Smooth muscle cell (in vitro differentiated cells): Measurements from ENCODE around the gene CCDC18. TPM values are rescaled to one million over a fixed set of nuclear protein-coding genes. Genes with fewer than 3 reads are reported as not detected.

Experiments
- DNase-seq: peaks from one replicate; lab custom pipeline; 2025; ENCODE audit not compliant: unreplicated experiment; lab: John Stamatoyannopoulos, UW
- H2AFZ ChIP-seq: fragments of 200-600 bp; sonication (generic); 2 replicates; pipeline ENCODE4 v1.6.0; 2016; ENCODE audit warnings: antibody characterized with exemption, low read depth, mild to moderate bottlenecking
- H3F3A ChIP-seq: fragments of 200-600 bp; sonication (generic); 2 replicates; pipeline ENCODE4 v1.6.0; 2017; ENCODE audit warnings: antibody characterized with exemption, low read depth
- H3K27ac ChIP-seq: fragments of 200-600 bp; sonication (generic); 2 replicates; pipeline ENCODE4 v1.5.1; 2016; ENCODE audit warnings: low read depth, mild to moderate bottlenecking
- H3K27me3 ChIP-seq: fragments of 200-600 bp; sonication (generic); 2 replicates; pipeline ENCODE4 v1.6.1; 2016; ENCODE audit warnings: low read depth, mild to moderate bottlenecking
- H3K36me3 ChIP-seq: fragments of 200-600 bp; sonication (generic); 2 replicates; pipeline ENCODE4 v1.5.1; 2016; ENCODE audit warnings: low read depth
- H3K4me1 ChIP-seq: fragments of 200-600 bp; sonication (generic); 2 replicates; pipeline ENCODE4 v1.5.1; 2016; ENCODE audit warnings: low read depth
- H3K4me2 ChIP-seq: fragments of 200-600 bp; sonication (generic); 2 replicates; pipeline ENCODE4 v1.6.0; 2016; ENCODE audit warnings: mild to moderate bottlenecking
- H3K4me3 ChIP-seq: fragments of 200-600 bp; sonication (generic); 2 replicates; pipeline ENCODE4 v1.5.1; 2016; ENCODE audit warnings: mild to moderate bottlenecking
- H3K79me2 ChIP-seq: fragments of 200-600 bp; sonication (generic); 2 replicates; pipeline ENCODE4 v1.6.0; 2016; ENCODE audit warnings: low read depth, mild to moderate bottlenecking
- H3K9ac ChIP-seq: fragments of 200-600 bp; sonication (generic); 2 replicates; pipeline ENCODE4 v1.6.0; 2016; ENCODE audit warnings: low read depth
- H3K9me3 ChIP-seq: fragments of 200-600 bp; sonication (generic); replicated peaks from 2 replicates; pipeline ENCODE4 v1.5.1; 2016; ENCODE audit warnings: low read depth
- H4K20me1 ChIP-seq: fragments of 200-600 bp; sonication (generic); 2 replicates; pipeline ENCODE4 v1.6.0; 2016; ENCODE audit warnings: low read depth
- WGBS: methylation state at CpG from one replicate; pipeline ENCODE4 v1.1.7; 2016; ENCODE audit warnings: low lambda C conversion rate; 5-methylcytosine and 5-hydroxymethylcytosine counted together
- polyA plus RNA-seq: library from polyadenylated mRNA; unstranded; fragments of >200 nt; fragmentation: Nextera tagmentation; extraction: Ambion mirVana; gene quantifications from 2 replicates; pipeline ENCODE4 v1.2.1, GENCODE V29; 2016
- small RNA-seq: library from RNA; depleted of rRNA; stranded (forward); fragments of <200 nt; gene quantifications from one replicate; pipeline ENCODE3, GENCODE V24; 2014
- total RNA-seq: library from RNA; depleted of rRNA; stranded (reverse); fragments of >200 nt; gene quantifications from 2 replicates; pipeline ENCODE4 v1.2.3, GENCODE V29; 2014
- TF ChIP-seq, protein P1 (sequence below): fragments of 200-600 bp; sonication (generic); IDR thresholded peaks from 2 replicates; pipeline ENCODE4 v1.5.1; 2017; ENCODE audit warnings: borderline replicate concordance, mild to moderate bottlenecking, antibody characterized with exemption; ENCODE audit not compliant: insufficient read depth, poor library complexity, severe bottlenecking

CCDC18 gene
- total and polyA plus RNA-seq, 2 experiments from 2014 or later: 2.0 to 2.8 TPM

DNA sequence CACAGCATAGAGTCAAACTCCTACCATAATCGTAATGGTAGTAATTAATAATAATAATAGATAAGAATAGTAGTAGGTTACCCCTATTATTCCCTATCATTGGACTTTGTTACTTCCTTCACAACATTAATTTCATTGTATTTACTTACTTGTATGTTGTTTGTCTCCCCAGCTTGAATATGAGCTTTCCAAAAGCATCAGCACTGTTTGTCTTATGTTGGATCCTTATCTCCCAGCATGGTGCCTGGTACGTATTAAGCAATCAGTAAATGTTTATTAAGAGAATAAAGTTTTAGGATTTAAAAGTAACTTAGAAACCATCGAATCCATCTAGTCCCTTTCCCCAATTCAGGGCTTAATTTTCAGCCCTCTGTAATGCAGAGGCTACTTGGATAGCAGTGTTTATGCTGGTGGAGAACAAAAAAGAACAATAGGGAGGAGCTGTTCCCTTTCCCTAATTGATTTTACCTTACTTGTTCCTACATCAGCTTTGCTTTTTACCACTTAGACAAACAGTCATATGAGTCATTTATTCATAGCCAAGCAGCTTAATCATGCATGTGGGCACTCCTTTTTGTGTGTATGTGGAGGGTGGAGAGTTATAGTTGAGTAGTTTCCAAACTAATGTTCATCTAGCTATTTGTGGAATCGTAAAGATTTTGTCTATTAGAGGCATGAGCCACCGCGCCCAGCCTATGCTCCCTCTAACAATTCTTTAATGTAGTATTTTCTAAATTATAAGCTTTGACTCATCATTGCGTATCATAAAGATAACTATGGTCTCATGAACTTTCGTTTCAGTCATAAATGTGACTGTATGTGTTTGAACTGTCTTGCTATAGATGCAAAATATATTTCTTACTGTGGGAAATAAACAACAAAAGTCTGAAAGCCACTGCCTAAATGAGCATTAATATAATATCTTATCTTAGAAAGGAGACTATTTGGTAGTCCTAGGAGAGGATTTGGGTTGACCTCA lies 144.3 kb downstream of the CCDC18 start:
- no peaks in the 10 kb centered on the region for H3F3A ChIP-seq
- H4K20me1 ChIP-seq: no peaks in the 10 kb centered on the region
- H3K79me2 ChIP-seq: no peaks in the 10 kb centered on the region
- TF ChIP-seq, protein P1, sequence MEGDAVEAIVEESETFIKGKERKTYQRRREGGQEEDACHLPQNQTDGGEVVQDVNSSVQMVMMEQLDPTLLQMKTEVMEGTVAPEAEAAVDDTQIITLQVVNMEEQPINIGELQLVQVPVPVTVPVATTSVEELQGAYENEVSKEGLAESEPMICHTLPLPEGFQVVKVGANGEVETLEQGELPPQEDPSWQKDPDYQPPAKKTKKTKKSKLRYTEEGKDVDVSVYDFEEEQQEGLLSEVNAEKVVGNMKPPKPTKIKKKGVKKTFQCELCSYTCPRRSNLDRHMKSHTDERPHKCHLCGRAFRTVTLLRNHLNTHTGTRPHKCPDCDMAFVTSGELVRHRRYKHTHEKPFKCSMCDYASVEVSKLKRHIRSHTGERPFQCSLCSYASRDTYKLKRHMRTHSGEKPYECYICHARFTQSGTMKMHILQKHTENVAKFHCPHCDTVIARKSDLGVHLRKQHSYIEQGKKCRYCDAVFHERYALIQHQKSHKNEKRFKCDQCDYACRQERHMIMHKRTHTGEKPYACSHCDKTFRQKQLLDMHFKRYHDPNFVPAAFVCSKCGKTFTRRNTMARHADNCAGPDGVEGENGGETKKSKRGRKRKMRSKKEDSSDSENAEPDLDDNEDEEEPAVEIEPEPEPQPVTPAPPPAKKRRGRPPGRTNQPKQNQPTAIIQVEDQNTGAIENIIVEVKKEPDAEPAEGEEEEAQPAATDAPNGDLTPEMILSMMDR: no peak
- H3K27me3 ChIP-seq: no peaks in the 10 kb centered on the region
- no peak for DNase-seq
- no peaks in the 10 kb centered on the region for H3K36me3 ChIP-seq
- peak overlapping the region; percentile 83 for H3K27ac ChIP-seq
- peaks cover 12% of the 10 kb centered on the region for H3K4me1 ChIP-seq
- H2AFZ ChIP-seq: no peak overlapping the region
- no peak overlapping the region for H3K9ac ChIP-seq
- H3K4me3 ChIP-seq: no peak overlapping the region
- 65% methylated on average over 8 of the region's 8 CpGs for WGBS
- peak overlapping the region; percentile 42 for H3K4me2 ChIP-seq
- H3K9me3 ChIP-seq: no peaks in the 10 kb centered on the region

Small RNAs within 50 kb of the gene (small RNA-seq; reads per million reads assigned to genes)
- not detected for gene AC126124.1
- 0.16 reads per million for gene AL139421.1

Other genes with a start within 250 kb of the CCDC18 start
- 8.3 and 8.4 TPM in 2 replicates for gene DIPK1A, start 219.3 kb upstream of the CCDC18 start, total RNA-seq
- 7.3 and 8.4 TPM in 2 replicates for gene DIPK1A, start 219.3 kb upstream of the CCDC18 start, polyA plus RNA-seq
- 41.2 and 41.7 TPM in 2 replicates for gene MTF2, start 101.4 kb upstream of the CCDC18 start, total RNA-seq
- 43.1 and 54.1 TPM in 2 replicates for gene MTF2, start 101.4 kb upstream of the CCDC18 start, polyA plus RNA-seq
- gene TMED5, start 311 bp upstream of the CCDC18 start, total RNA-seq: 61.7 and 63.1 TPM in 2 replicates
- gene TMED5, start 311 bp upstream of the CCDC18 start, polyA plus RNA-seq: 26.8 and 28.8 TPM in 2 replicates
- gene DR1, start 165.2 kb downstream of the CCDC18 start, total RNA-seq: 55.5 and 63.4 TPM in 2 replicates
- 33.8 and 37.3 TPM in 2 replicates for gene DR1, start 165.2 kb downstream of the CCDC18 start, polyA plus RNA-seq